ENCODE results near the gene SF3B6. TPM values are rescaled to one million over a fixed set of nuclear protein-coding genes. Genes with fewer than 3 reads are reported as not detected.

Gene SF3B6
- total and polyA plus RNA-seq, 7 experiments from 2014 or later, result 42.4 to 231 (median 52.4) TPM

- Histone ChIP-seq H3K4me3 (ENCODE audit: low read length) (no peak overlapping the region), H3K27ac (ENCODE audit: low read depth, low read length) (no peak overlapping the region), H3K36me3 (ENCODE audit: control insufficient read depth in 2 of 3, insufficient read depth in 3 of 3, low read length in 3 of 3) (peaks cover 0 to 1% (median under 1%) of the 10 kb centered on the region in 3 experiments), H3K27me3 (ENCODE audit: control insufficient read depth in 2 of 2, insufficient read depth in 2 of 2, low read length in 2 of 2) (no peaks in the 10 kb centered on the region), H3K9me3 (ENCODE audit: control insufficient read depth in 2 of 3, low read length in 3 of 3) (no peaks in the 10 kb centered on the region), H3K4me1 (ENCODE audit: control insufficient read depth in 2 of 2, insufficient read depth in 2 of 2, low read length in 2 of 2) (peaks cover 13 to 18% of the 10 kb centered on the region in 2 donors)
- ChIA-PET POLR2A (interaction anchor here (1.6 to 2.8 kb wide), 3 partner anchors 9 to 152 kb away, joined by 3 to 49 read pairs (median 21); partner anchors contain the start of genes ATAD2B and WDCP), CTCF (no interaction called here)
- ATAC-seq (no peak), DNase-seq (no peak)
- H3K27me3 Mint-ChIP-seq, result no peaks in the 10 kb centered on the region
- H3K36me3 Mint-ChIP-seq, result peaks cover 4 to 22% (median 7%) of the 10 kb centered on the region in 5 donors
- H3K4me1 Mint-ChIP-seq, result peaks cover 14 to 38% (median 36%) of the 10 kb centered on the region in 7 donors
- peak overlapping the region; percentile 77 to 99 (median 99) for H3K27ac Mint-ChIP-seq
- H3K9me3 Mint-ChIP-seq, result no peaks in the 10 kb centered on the region
- intact Hi-C loops (cut with micrococcal nuclease), result loop anchor here (2.0 to 5.0 kb wide), 7 partner anchors 283 to 1954 kb away; partner anchors contain the start of genes DTNB (in 1 of the 2), ITSN2 (in 1 of the 2), KLHL29 (in 1 of the 2) and NCOA1 (in 1 of the 2)
- peak overlapping the region; percentile 93 to 99 (median 98) for H3K4me3 Mint-ChIP-seq
These were observed 1.8 kb upstream of the SF3B6 start for GRCh38 chr2:24077879-24078278.

DNA sequence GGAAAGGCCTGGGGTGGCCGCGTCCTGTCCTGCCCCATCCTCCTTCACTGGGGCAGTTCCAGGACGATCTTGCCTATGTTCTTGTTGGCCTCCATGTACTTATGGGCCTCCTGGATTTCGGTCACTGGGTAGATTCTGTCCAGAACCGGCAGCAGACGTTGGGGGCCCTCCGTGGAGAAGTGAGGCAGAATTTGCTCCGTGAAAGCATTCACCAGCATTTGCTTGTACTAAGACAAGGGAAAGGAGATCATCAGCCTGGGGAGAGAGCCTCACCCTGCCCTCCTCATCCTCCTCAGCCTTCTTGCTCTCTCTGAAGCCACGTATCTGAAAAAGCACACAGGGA lies 1.4 kb upstream of the SF3B6 start:
- H3K4me1 Mint-ChIP-seq, result peaks cover 14 to 42% (median 38%) of the 10 kb centered on the region in 7 donors
- H3K36me3 ChIP-seq (ENCODE audit: control insufficient read depth in 2 of 3, insufficient read depth in 3 of 3, low read length in 3 of 3), result peaks cover 0 to 5% (median 4%) of the 10 kb centered on the region in 3 experiments
- H3K4me1 ChIP-seq (ENCODE audit: control insufficient read depth in 2 of 2, insufficient read depth in 2 of 2, low read length in 2 of 2), result peaks cover 13 to 21% of the 10 kb centered on the region in 2 donors
- no peaks in the 10 kb centered on the region for H3K9me3 Mint-ChIP-seq
- H3K27ac Mint-ChIP-seq, result peak overlapping the region; percentile 77 to 99 (median 99)
- CTCF ChIA-PET, result interaction anchor here (1.4 kb wide), 1 partner anchor 254 kb away, joined by 7 read pairs; no protein-coding TSS in a partner anchor
- peak overlapping the region; percentile 97 for H3K4me3 ChIP-seq (ENCODE audit: low read length)
- no peak for ATAC-seq
- DNase-seq, result no peak
- H3K27me3 ChIP-seq (ENCODE audit: control insufficient read depth in 2 of 2, insufficient read depth in 2 of 2, low read length in 2 of 2), result no peaks in the 10 kb centered on the region
- POLR2A ChIA-PET, result interaction anchor here (1.0 to 2.8 kb wide), 7 partner anchors 10 to 284 kb away, joined by 3 to 49 read pairs (median 3); partner anchors contain the start of genes ATAD2B, ITSN2 and WDCP
- peak overlapping the region; percentile 93 to 99 (median 98) for H3K4me3 Mint-ChIP-seq
- no peaks in the 10 kb centered on the region for H3K27me3 Mint-ChIP-seq
- H3K36me3 Mint-ChIP-seq, result peaks cover 4 to 22% (median 7%) of the 10 kb centered on the region in 5 donors
- intact Hi-C loops (cut with micrococcal nuclease), result loop anchor here (2.0 to 5.0 kb wide), 7 partner anchors 283 to 1955 kb away; partner anchors contain the start of genes DTNB (in 1 of the 2), ITSN2 (in 1 of the 2), KLHL29 (in 1 of the 2) and NCOA1 (in 1 of the 2)
- peak overlapping the region; percentile 78 for H3K27ac ChIP-seq (ENCODE audit: low read depth, low read length)
- H3K9me3 ChIP-seq (ENCODE audit: control insufficient read depth in 2 of 3, low read length in 3 of 3), result no peaks in the 10 kb centered on the region

DNA sequence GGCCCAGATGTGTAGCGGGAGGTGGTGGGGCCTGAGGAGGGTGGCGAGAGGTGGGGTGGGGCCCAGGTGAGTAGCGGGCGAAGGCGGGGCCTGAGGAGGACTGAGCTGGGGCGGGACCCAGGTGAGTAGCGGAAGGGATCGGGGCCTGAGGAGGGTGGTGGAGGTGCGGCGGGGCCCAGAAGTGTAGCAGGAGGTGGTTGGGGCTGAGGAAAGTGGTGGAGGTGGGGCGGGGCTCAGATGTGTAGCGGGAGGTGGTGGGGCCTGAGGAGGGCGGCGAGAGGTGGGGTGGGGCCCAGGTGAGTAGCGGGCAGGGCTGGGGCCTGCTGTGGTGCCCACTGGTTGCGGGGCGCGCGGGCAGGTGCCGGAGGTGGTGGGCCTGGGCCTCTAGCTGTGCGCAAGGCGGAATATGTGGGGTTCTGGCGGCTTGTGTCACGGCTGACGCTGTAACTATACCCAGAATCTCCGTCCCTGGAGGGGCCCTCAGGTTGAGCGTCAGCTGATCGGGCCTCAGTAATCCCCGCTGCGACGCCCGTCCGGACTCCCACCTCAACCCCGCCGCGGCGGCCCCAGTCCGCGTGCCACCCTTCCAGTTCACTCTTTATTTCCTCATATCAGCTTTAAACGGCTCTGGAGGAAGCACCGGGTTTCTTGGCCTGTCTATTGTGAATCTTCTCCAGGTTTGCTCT lies 866 bp upstream of the SF3B6 start:
- Mint-ChIP-seq H3K4me3 (peak overlapping the region; percentile 93 to 99 (median 98)), H3K27me3 (no peaks in the 10 kb centered on the region), H3K36me3 (peaks cover 0 to 21% (median 4%) of the 10 kb centered on the region in 5 donors), H3K27ac (peak overlapping the region; percentile 96 to 99 (median 99)), H3K9me3 (no peaks in the 10 kb centered on the region), H3K4me1 (peaks cover 14 to 47% (median 42%) of the 10 kb centered on the region in 7 donors)
- Histone ChIP-seq H3K4me1 (ENCODE audit: control insufficient read depth in 2 of 2, insufficient read depth in 2 of 2, low read length in 2 of 2) (peaks cover 13 to 21% of the 10 kb centered on the region in 2 donors), H3K4me3 (ENCODE audit: low read length) (peak overlapping the region; percentile 97), H3K27me3 (ENCODE audit: control insufficient read depth in 2 of 2, insufficient read depth in 2 of 2, low read length in 2 of 2) (no peaks in the 10 kb centered on the region), H3K27ac (ENCODE audit: low read depth, low read length) (peak overlapping the region; percentile 78), H3K36me3 (ENCODE audit: control insufficient read depth in 2 of 3, insufficient read depth in 3 of 3, low read length in 3 of 3) (peaks cover 0 to 10% (median 4%) of the 10 kb centered on the region in 3 experiments), H3K9me3 (ENCODE audit: control insufficient read depth in 2 of 3, low read length in 3 of 3) (no peaks in the 10 kb centered on the region)
- DNase-seq (no peak), ATAC-seq (no peak)
- CTCF ChIA-PET, result interaction anchor here (1.0 to 1.8 kb wide), 4 partner anchors 8 to 253 kb away, joined by 4 to 8 read pairs (median 6); partner anchors contain the start of genes ATAD2B, TP53I3 and WDCP
- POLR2A ChIA-PET, result interaction anchor here (0.6 to 2.8 kb wide), 13 partner anchors 10 to 1300 kb away, joined by 3 to 49 read pairs (median 4); partner anchors contain the start of genes ATAD2B, ITSN2, UBXN2A and WDCP
- intact Hi-C loops (cut with micrococcal nuclease), result loop anchor here (1.0 to 5.0 kb wide), 18 partner anchors 7 to 1955 kb away; partner anchors contain the start of genes ATAD2B (in 2 of the 2), ITSN2 (in 2 of the 2), TP53I3 (in 2 of the 2) and UBXN2A (in 2 of the 2)

DNA sequence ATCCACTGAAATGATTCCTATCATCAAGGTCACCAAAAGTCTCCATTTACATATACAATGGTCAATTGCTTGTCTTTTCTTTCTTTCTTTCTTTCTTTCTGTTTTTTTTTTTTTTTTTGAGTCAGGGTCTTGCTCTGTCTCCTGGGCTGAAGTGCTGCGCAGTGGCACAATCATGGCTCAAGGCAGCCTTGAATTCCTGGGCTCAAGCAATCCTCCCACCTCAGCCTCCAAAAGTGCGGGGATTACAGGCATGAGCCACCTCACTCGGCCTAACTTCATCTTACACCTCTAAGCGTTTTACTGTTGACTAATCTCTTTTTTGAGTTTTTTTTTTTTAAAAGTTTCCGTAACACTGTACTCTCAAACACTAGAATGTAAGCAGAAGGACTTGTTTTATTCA lies 867 bp downstream of the SF3B6 start:
- H3K27ac Mint-ChIP-seq, result peak overlapping the region; percentile 96 to 99 (median 99)
- ATAC-seq (no peak), DNase-seq (no peak)
- H3K4me3 Mint-ChIP-seq, result peak overlapping the region; percentile 93 to 99 (median 98)
- H3K27me3 Mint-ChIP-seq, result no peaks in the 10 kb centered on the region
- ChIA-PET CTCF (interaction anchor here (1.8 kb wide), 1 partner anchor 28 kb away, joined by 8 read pairs; the partner anchor contains the start of gene WDCP), POLR2A (interaction anchor here (1.4 to 2.8 kb wide), 4 partner anchors 9 to 149 kb away, joined by 6 to 49 read pairs (median 14); partner anchors contain the start of genes ATAD2B, FKBP1B and WDCP)
- Histone ChIP-seq H3K9me3 (ENCODE audit: control insufficient read depth in 2 of 3, low read length in 3 of 3) (no peaks in the 10 kb centered on the region), H3K36me3 (ENCODE audit: control insufficient read depth in 2 of 3, insufficient read depth in 3 of 3, low read length in 3 of 3) (peaks cover 3 to 21% (median 4%) of the 10 kb centered on the region in 3 experiments), H3K4me3 (ENCODE audit: low read length) (peak overlapping the region; percentile 97), H3K4me1 (ENCODE audit: control insufficient read depth in 2 of 2, insufficient read depth in 2 of 2, low read length in 2 of 2) (peaks cover 13 to 21% of the 10 kb centered on the region in 2 donors), H3K27me3 (ENCODE audit: control insufficient read depth in 2 of 2, insufficient read depth in 2 of 2, low read length in 2 of 2) (no peaks in the 10 kb centered on the region), H3K27ac (ENCODE audit: low read depth, low read length) (peak overlapping the region; percentile 78)
- intact Hi-C loops (cut with micrococcal nuclease), result loop anchor here (5.0 kb wide), 4 partner anchors 543 to 1957 kb away; partner anchors contain the start of genes DTNB (in 1 of the 2) and RAB10 (in 1 of the 2)
- H3K9me3 Mint-ChIP-seq, result no peaks in the 10 kb centered on the region
- H3K4me1 Mint-ChIP-seq, result peaks cover 14 to 47% (median 42%) of the 10 kb centered on the region in 7 donors
- H3K36me3 Mint-ChIP-seq, result peaks cover 0 to 12% (median 4%) of the 10 kb centered on the region in 5 donors

- Histone ChIP-seq H3K27ac (ENCODE audit: low read depth, low read length) (no peak overlapping the region), H3K4me1 (ENCODE audit: control insufficient read depth in 2 of 2, insufficient read depth in 2 of 2, low read length in 2 of 2) (peaks cover 13 to 21% of the 10 kb centered on the region in 2 donors), H3K4me3 (ENCODE audit: low read length) (no peak overlapping the region), H3K9me3 (ENCODE audit: control insufficient read depth in 2 of 3, low read length in 3 of 3) (no peaks in the 10 kb centered on the region), H3K36me3 (ENCODE audit: control insufficient read depth in 2 of 3, insufficient read depth in 3 of 3, low read length in 3 of 3) (peaks cover 4 to 33% (median 13%) of the 10 kb centered on the region in 3 experiments), H3K27me3 (ENCODE audit: control insufficient read depth in 2 of 2, insufficient read depth in 2 of 2, low read length in 2 of 2) (no peaks in the 10 kb centered on the region)
- Mint-ChIP-seq H3K4me3 (peak overlapping the region in 5 of 10 donors; percentile 3 to 97 (median 29)), H3K36me3 (peaks cover 0 to 8% (median 6%) of the 10 kb centered on the region in 5 donors), H3K27me3 (no peaks in the 10 kb centered on the region), H3K9me3 (no peaks in the 10 kb centered on the region), H3K4me1 (peaks cover 14 to 47% (median 42%) of the 10 kb centered on the region in 7 donors), H3K27ac (peak overlapping the region in 3 of 9 donors; percentile 12 to 99 (median 48))
- ChIA-PET CTCF (no interaction called here), POLR2A (interaction anchor here (0.7 to 1.3 kb wide), 3 partner anchors 9 to 147 kb away, joined by 3 to 5 read pairs (median 5); partner anchors contain the start of genes ATAD2B and WDCP)
- intact Hi-C loops (cut with micrococcal nuclease), result no loop called here
- no peak for DNase-seq
- ATAC-seq, result no peak
These were observed 2.3 kb downstream of the SF3B6 start for GRCh38 chr2:24073816-24074215.

GRCh38 chr2:24072259-24072658 lies 3.9 kb downstream of the SF3B6 start:
- Mint-ChIP-seq H3K4me3 (no peak overlapping the region), H3K36me3 (peaks cover 0 to 14% (median 7%) of the 10 kb centered on the region in 5 donors)
- POLR2A ChIA-PET, result no interaction called here

More at GRCh38 chr2:24072259-24072658, 3.9 kb downstream of the SF3B6 start:
- Mint-ChIP-seq H3K27ac (peak overlapping the region in 1 of 9 donors; percentile 58), H3K27me3 (no peaks in the 10 kb centered on the region), H3K4me1 (peaks cover 14 to 36% (median 34%) of the 10 kb centered on the region in 7 donors), H3K9me3 (no peaks in the 10 kb centered on the region)
- Histone ChIP-seq H3K36me3 (ENCODE audit: control insufficient read depth in 2 of 3, insufficient read depth in 3 of 3, low read length in 3 of 3) (peaks cover 4 to 48% (median 13%) of the 10 kb centered on the region in 3 experiments), H3K27ac (ENCODE audit: low read depth, low read length) (no peak overlapping the region), H3K9me3 (ENCODE audit: control insufficient read depth in 2 of 3, low read length in 3 of 3) (no peaks in the 10 kb centered on the region), H3K4me3 (ENCODE audit: low read length) (no peak overlapping the region), H3K27me3 (ENCODE audit: control insufficient read depth in 2 of 2, insufficient read depth in 2 of 2, low read length in 2 of 2) (no peaks in the 10 kb centered on the region), H3K4me1 (ENCODE audit: control insufficient read depth in 2 of 2, insufficient read depth in 2 of 2, low read length in 2 of 2) (peaks cover 8 to 16% of the 10 kb centered on the region in 2 donors)
- intact Hi-C loops (cut with micrococcal nuclease), result no loop called here
- CTCF ChIA-PET, result no interaction called here
- DNase-seq (no peak), ATAC-seq (no peak)
